Activated T-cell treated with anti-CD3 and anti-CD28 coated beads, Interleukin-2, amount 50 U/mL, for 48 hours (primary cell): ENCODE measurements around the gene CERS3.
"Not testable (repeated sequence)": the region's sequence is repeated elsewhere in the genome, so short reads cannot be mapped to it uniquely, and the experiment has no call there.

Experiments used
- DNase-seq, 2 experiments: peaks; one replicate each; pipeline ENCODE4 v3.0.0-alpha.2; 2020

CERS3 gene

DNA sequence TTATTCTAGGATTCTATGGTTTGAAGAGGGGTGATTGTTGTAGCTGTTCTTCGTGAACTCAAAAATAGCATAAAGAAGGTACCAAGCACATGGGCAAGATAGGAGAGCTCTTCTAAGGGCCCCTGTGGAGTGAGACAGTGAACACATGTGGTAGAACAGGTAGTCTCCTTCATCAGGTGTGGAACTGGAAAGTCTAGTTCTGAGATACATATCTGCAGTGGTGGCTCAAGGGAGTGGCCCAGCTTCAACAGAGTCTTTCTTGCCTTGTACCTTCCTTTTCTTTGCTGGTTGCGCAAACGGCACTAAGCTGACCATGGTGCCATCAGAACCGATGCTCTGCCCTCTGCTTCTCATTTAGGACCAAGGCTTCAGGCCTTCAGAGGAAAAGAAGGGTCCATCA lies 65.2 kb downstream of the CERS3 start:
- DNase-seq, result no peak

DNA sequence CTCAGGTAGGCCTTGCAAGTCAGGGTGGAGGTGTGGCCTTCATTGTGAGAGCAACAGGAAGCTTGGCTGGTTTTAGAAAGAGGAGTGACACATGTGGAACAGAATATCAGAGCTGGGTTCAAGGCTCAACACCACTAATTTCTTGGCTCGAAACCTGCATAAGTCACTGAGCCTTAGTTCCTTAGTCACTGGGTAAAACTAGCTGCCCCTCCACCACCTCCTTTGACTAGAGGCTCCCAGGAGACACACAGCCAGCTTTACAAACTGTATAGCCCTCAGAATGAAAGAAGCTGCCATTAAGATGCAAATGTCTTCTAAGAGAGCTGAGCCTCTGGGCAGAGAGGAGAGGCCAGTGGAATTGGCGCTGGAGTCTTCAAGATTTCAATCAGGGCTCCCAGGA lies 67.7 kb downstream of the CERS3 start:
- no peak for DNase-seq

DNA sequence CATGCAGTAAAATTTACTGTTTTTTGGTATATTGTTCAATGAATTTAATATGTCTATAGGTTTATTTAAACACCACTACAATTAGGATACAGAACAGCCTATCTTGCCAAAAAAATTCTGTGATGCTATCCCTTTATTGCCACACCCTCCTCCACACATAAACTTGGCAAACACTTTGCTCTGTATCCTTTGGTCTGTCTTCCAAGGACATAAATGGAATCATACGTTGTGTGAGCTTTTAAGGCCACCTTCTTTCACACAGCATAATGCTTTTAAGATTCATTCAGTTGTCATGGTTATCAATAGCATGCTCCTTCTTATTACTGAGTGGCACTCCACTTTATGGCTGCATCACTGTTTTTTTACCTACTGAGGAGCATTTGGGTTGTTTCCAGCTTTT lies 71.5 kb downstream of the CERS3 start:
- no peak for DNase-seq

DNA sequence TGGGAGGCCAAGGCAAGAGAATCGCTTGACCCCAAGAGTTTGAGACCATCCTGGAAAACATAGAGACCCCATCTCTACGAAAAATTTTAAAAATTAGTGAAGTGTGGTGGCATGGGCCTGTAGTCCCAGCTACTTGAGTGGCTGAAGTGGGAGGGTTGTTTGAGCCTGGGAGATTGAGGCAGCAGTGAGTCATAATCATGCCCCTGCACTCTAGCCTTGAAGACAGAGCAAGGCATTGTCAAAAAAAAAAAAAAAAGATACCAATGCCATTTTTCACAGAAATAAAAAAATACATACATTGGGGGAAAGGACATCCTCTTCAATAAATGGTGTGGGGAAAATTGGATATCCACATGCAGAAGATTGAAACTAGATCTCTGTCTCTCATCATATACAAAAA lies 74.6 kb downstream of the CERS3 start:
- no peak for DNase-seq

DNA sequence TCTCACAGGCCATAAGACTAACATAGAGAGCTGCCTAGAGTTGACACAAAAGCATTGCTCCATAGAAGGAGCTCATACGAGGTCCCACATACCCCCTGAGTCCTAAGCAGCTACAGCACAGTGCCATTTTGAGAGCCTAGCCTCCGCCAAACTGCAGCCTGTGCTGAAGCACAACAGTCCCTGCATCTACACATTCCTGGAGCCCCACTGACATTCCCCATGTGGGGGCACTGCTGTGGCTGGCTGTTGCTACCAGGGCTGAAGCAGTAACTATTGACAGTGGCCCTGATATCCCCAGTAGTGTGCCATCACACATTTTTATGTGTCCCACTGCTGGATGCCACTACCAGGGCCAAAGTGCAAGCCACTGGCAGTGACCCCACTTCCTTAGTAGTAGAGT lies 80.3 kb downstream of the CERS3 start:
- no peak for DNase-seq

DNA sequence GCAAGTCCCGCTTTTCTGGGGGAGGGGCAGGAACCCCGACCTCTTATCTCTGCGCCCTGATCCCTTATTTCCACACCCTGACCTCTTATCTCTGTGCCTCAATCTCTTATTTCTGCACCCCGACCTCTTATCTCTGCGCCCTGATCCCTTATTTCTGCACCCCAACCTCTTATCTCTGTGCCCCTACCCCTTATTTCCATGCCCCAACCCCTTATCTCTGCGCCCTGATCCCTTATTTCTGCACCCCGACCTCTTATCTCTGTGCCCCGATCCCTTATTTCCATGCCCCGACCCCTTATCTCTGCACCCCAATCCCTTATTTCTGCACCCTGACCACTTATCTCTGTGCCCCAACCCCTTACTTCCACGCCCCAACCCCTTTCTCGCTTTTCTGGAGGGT lies 87.7 kb downstream of the CERS3 start:
- DNase-seq, result not testable (repeated sequence)

DNA sequence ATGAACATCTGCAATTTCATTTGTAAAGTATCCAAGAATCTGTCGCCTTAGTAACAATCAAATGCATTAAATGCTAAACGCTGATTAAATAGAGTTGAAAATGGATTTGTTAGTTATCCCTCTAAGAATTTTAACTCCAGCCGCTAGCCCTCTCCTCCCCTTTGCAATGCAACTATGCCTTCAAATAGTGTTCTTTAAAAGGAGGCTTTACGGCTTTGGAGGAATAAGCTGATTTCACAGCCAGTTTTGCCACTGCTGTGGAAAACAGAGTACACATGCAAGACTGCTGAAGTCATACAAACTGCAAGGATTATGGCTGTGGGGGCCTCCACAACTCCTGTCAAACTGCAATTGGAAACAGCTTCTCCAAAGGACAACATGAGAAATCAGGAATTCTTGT lies 89.2 kb downstream of the CERS3 start:
- DNase-seq, result no peak

DNA sequence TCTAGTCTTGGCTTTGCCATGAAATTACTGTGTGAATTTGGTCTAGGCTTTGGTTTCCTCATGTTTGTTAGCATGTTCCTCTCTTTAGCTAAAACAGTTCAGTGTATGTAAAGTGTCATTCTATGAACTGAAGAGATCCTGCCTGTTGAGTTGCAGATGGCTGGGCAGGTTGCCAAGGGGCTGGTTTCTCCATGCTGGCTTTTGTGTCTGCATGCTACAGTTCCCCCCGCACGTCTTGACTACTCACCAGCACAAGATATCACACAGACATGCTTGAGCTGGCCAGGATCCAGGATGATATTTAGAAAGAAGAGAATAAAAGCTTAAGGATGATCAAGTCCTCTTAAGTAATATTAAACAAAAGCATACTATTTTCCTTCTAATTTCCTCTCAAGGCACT lies 90.2 kb downstream of the CERS3 start:
- peak in 1 of 2 experiments; percentile 25 for DNase-seq

DNA sequence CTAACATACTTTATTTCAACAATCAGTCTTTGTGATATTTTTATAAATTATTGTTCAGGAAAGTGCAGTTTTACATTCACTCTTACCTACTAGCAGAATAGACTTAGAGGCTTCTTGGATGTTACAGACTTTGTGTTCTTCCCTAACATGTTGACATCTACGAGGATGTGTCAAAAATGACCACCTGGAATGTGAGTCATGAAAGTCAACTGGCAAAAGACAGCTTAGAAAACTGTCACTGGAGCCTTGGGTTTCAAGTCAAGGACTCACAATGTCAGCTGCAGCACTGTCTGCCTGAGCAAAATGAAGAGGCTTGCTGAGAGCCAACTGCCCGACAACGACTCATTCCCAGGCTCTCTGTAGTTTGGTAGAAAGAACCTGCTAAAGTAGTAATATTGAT lies 91.5 kb downstream of the CERS3 start:
- no peak for DNase-seq

DNA sequence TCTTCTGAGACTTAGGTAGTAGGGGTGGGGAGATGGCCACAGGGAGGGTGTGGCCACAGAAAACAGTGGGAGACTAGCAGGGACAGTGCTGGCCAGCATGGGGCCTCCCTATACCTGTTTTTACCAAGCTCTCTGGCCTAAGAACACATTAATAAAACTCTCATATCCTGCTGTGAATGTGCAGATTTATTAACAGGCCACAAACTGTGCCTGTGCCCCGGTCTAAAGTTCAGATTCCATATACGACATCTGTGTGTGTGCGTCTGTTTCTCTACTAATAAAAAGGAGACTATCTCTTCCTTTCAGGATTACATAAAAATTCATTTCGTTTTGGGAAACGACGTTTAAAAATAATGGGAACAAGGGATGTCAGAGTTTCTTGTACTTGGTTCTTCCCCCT lies 94.2 kb downstream of the CERS3 start:
- DNase-seq, result no peak

DNA sequence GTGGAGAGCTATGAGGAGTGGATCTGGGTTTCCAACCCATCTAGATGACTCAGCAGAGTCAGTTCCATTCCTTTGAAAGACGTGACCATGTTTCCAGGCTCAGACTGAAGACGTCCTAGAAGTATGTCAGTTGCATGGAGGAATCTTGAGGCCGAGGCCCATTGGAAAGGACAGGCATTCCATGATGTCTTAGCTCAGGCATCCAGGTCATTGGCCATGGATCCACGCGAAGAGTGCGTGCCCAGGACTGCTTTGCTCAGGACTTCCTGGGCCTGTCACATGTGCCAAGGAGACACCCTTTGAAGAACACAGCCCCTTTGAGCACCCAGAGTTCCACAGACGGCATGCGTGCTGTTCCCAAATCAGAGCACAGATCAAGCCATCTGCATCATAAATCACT lies 94.7 kb downstream of the CERS3 start:
- no peak for DNase-seq

DNA sequence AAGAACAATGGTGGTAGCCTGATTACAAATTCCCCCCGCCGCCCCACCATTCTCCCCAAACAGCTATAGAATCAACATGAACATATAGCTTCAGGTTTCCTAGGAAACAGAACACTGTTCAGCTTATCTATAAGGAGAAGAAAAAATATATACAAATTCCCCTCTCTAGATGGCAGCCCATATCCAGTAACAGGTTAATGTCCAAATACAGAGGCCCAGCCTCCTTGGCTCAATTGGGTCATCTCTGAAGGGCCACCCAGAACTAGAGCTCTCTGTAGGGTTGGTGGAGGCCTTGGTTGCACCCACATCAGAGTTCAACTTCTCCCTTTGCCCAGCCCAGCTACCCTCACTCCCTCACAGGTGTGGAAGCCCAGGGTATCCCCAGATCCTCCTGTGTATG lies 95.4 kb downstream of the CERS3 start:
- no peak for DNase-seq

DNA sequence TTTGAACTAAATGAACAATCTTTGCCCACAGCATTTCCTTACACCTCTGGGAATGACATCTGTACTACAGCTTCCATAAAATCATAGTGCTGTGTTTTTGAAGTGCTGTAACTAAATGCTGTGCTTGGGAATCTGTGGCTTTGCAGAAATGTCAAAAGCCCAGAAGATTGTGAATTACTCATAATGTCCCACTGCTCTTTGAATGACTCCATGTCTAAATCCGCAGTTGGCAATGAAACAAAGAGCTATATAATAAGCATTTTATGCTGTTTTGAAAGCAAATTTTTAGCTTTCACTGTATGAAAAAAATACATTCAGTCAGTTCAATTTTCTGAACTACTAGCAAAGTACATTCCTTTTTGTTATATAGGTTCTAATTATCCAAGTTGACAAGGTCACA lies 98.3 kb downstream of the CERS3 start:
- no peak for DNase-seq

DNA sequence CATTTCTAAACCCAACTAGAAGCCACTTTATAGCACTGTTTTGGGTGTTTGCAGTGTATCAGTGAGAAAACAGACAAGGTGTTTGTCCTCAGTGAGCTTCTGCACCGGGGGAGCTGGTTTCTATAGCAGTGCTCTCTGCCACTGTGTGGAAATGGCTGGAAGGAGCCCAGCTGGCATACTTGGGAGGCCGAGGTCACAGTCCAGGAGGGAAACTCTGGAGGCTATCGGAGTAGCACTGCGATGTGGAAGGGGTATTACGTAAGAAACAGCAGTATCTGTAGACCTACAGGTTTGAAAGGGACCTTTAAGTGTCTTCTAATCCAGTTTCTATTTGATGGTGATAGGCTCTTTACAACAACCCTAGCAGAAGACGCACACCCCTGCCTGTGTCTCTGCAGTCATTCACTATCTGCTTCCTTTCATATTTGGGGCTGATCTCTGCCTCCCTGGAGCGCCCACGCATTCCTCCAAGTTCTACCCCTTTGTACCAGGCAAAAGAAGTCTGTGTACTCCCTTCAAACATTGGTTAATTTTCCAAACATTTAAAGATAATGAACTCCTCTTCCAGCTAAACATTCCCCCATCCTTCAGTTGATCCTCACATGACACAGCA lies 99.5 kb downstream of the CERS3 start:
- no peak for DNase-seq

DNA sequence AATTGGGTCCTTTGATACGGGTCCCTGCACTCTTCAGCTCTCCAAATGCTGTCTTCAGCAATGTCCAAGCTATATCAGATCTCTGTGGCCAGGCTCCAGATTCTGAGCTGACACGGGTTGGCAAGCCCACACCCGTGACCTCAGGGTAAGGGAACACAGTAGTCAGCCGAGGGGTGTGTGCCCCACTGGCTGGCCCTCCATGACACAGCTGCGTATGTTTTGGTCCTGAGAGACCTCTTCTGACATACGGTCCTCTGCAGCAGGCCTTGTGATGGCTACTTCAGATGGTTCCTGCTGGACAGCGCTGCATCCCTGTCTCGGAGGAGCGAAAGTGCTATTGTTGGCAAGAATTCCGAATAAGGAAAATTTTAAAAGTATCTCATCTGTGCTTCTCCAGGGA lies 101.8 kb downstream of the CERS3 start:
- DNase-seq, result no peak

DNA sequence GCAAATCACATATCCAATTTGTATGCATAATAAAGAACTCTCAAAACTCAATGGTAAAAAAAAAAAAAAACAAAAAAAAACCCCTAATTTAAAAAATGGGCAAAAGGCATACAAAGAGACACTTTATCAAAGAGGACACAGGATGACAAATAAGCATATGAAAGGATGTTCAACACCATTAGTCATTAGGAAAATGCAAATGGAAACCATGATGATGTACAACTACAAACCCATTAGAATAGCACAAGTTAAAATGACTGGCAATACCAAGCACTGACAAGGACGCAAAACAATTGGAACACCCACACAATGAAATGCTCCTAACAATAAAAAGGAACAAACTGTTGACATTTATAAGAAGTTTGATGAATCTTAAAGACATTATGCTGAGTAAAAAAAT lies 123.6 kb downstream of the CERS3 start:
- no peak for DNase-seq

DNA sequence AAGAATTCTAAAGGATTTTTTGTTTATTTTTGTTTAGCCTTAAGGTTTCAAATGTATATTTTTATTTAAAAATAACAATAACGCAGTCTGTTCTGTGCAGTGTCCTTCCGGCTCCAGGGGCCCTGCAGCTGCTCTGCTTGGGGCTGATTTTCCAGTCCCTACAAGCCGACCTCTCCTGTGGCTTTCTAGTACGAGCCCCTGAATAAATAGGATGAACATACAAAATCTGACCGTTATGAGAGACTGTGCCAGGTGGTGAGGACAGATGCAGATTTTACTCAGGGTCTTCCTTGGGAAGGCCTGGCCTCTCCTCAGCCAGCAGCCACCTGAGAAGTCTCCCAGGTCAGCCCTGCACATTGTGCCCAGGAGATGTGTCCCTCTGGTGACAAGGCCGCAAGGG lies 127.8 kb downstream of the CERS3 start:
- no peak for DNase-seq

DNA sequence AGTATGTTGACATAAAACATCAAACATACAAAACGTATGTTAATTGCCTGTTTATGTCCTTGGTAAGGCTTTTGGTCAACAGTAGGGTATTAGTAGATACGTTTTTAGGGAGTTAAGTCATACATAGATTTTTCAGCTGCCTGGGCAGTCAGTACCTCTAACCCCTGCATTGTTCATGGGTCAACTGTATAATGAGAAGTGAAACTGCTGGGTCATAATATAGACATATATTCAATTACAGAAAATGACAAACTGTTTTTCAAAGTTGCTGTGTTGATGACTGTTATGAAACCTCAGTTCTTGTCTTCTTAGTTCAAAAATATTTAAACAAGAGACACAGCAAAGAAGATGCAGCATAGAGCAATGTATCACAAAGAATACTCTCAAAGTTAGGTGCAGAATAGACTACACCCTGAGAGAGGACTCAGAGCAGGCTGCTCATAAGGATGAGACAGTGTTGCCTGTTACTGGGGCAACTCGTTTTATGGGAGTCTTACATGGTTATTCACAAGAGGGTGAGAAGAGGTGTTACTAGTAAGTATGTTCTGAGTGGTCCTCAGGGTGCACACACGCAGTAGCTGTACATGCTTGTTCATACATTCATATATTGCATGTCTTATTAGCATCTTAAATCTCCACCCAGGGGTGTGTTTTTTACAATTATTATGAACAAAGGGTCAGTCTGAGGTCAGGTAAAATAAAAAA lies 133.9 kb downstream of the CERS3 start:
- DNase-seq, result no peak

DNA sequence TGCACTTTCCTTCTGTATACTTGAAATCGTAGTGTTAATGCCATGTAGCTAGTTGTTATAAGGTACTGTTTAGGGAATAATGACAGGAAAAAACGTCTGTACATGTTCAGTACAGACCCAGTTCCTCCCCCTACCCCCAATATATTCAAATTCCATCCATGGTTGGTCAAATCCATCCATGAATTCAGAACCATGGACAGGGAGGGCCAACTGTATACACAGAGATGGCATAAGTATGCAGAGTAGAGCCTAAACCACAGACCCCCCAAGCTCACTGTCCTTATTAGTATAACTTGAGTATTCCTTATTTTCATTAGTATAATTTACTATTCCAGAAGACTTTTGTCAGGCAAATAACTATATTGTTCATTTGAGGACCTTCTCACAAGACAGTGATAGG lies 135.7 kb downstream of the CERS3 start:
- no peak for DNase-seq

DNA sequence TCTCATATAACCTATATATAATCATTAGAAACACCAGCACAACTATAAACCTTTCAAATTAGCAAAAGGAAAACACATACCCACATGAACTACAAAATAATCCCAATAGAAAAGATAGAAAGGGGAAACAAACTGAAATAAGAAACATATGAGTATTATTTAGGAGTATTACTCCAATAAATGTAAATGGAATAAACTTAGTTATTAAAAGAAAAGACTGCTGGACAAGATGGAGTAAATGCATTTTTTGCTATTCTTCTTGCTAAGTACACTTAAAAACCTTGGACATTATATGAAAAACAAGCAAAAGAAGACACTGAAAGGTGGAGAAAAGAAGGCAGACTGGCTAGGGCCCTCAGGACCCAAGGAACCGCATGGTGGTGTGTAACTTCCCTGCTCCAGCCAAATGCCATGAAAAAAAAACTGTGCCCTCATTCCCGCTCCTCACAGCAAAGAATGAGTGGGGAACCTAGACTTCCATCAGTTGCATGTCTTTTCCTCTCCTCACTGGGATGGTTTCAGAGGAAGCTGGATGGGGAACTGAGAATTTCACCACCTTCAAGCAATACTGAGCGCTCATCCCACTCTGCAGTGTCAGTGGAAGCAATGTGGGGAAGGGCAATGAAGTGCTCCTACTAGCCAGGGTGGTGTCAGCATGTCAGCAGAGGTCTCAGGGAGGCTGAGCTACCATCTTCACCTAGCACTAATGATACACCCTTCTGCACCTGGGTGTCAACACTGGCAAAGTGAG lies 143.3 kb downstream of the CERS3 start:
- no peak for DNase-seq

DNA sequence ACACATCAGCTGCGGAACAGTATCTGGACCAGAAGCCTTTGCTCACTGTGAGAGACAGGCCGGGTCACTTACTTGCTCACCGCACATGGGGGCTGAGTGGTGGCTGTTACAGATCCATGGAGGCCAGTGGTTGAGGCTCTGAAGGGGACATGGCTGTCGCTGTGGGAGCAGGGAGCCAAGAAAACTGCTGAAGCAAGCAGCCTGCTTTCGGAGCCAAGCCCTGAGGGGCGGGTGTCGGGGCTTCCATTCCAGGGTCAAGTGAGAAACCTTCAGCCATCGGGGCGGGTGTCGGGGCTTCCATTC lies 144.7 kb downstream of the CERS3 start:
- no peak for DNase-seq

DNA sequence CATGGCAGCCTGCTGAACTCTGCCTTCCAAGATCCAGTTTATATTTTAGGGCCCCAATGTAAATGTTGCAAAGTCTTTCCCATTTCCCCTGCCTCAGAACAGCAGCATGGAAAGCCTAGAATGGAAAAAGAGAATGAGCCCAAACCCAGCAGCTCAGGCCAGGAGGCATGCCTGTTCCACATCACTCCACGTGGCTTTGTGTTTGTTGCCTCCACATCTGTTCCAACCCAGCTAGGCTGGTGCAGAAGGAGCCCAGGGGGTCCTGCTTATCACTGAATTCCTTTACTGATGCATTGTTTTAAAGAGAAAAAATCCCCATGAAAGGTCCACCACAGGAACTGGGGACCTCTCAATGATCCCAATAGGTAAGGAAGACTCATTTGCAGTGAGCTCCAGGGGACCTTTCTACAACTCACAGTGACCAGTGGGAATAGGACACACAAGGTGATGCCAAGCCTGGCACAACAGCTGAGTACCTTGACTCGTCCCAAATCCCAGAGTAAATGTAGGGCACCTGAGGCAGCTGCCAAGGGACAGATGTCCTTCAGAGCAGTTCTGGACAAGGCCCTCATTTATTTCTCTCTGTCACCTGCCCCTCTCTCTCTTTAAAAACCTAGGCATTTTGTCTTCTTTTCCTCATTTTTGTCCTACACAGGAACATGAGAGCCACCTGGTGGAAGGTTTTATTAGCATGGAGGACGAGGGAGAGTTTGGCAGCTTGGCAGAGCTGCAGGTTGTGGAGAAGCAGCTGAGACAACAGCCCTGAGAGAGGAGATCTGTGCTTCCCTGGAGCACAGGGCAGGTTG lies 145.2 kb downstream of the CERS3 start:
- DNase-seq, result peak in 1 of 2 experiments; percentile 24

DNA sequence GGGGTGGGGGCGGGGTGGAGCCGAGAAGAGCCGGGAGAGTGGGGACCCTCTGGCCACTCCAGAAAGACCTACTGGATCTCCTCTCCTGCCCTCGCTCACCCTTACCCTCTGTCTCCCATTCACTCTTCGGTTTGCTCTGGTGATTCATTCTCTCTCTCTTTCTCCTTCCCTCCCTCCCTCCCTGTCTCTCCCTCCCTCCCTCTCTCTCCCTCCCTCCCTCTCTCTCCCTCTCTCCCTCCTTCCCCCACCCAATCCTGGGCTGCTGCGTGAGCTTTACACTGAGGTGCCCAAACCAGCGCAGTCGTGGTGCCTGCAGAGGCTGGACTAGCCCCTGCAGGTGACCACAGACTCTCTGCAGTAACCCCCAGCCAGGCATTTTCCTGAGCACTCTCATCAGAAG lies 154.8 kb downstream of the CERS3 start:
- no peak for DNase-seq
